Activated CD8-positive, alpha-beta T cell treated with anti-CD3 and anti-CD28 coated beads for 36 hours (primary cell): Measurements from ENCODE around the gene BIRC5. TPM values are rescaled to one million over a fixed set of nuclear protein-coding genes. Genes with fewer than 3 reads are reported as not detected.
A peak's percentile ranks its signal among the peaks of the same experiment; 100 is the strongest.
"Not testable (repeated sequence)": the region's sequence is repeated elsewhere in the genome, so short reads cannot be mapped to it uniquely, and the experiment has no call there.

ENCODE experiments used
- ATAC-seq: fragments of 200-7000 bp; cut with Tn5 transposase; one replicate; pipeline ENCODE4 v1.10.0; 2021; ENCODE audit warnings: mild to moderate bottlenecking, moderate library complexity
- CTCF ChIA-PET: fragments of 350-600 bp; sonication (Branson Sonifier 250); formaldehyde crosslinking; loops from one replicate; lab custom pipeline; 2021; ENCODE audit warnings: antibody characterized with exemption; lab: Charles Lee
- POLR2A ChIA-PET: fragments of 350-600 bp; sonication (Branson Sonifier 250); formaldehyde crosslinking; loops from one replicate; lab custom pipeline; 2021; ENCODE audit warnings: antibody characterized with exemption; lab: Charles Lee
- DNase-seq: peaks from one replicate; pipeline ENCODE4 v3.0.0-alpha.2; 2020
- H3K27ac Mint-ChIP-seq: one replicate; pipeline ENCODE4 v1.8.0; 2021; ENCODE audit warnings: mild to moderate bottlenecking, mixed read lengths
- H3K27me3 Mint-ChIP-seq: one replicate; pipeline ENCODE4 v1.8.0; 2021; ENCODE audit warnings: mixed read lengths
- H3K36me3 Mint-ChIP-seq: one replicate; pipeline ENCODE4 v1.8.0; 2021; ENCODE audit warnings: low read depth, mixed read lengths
- H3K4me1 Mint-ChIP-seq: one replicate; pipeline ENCODE4 v1.8.0; 2021; ENCODE audit warnings: low read depth, mixed read lengths
- H3K4me3 Mint-ChIP-seq: one replicate; pipeline ENCODE4 v1.8.0; 2021; ENCODE audit warnings: mild to moderate bottlenecking, moderate library complexity, mixed read lengths
- H3K9me3 Mint-ChIP-seq: one replicate; pipeline ENCODE4 v1.8.0; 2021; ENCODE audit warnings: mixed read lengths
- intact Hi-C: fragments of 100-400 bp; cut with micrococcal nuclease; formaldehyde crosslinking; loops from one replicate; pipeline ENCODE4 v1.10.0; 2022
- total RNA-seq, 2 experiments: library from RNA; stranded (reverse); gene quantifications; one replicate each; pipeline ENCODE4 v1.2.3, GENCODE V29; 2021
- TF ChIP-seq, protein P1 (sequence below): fragments of 200-600 bp; IDR thresholded peaks from one replicate; pipeline ENCODE4 v1.8.0; 2022; ENCODE audit warnings: antibody characterized with exemption, mild to moderate bottlenecking

The BIRC5 gene
- total RNA-seq, 2 experiments from 2014 or later = 90.6 to 93.7 TPM

DNA sequence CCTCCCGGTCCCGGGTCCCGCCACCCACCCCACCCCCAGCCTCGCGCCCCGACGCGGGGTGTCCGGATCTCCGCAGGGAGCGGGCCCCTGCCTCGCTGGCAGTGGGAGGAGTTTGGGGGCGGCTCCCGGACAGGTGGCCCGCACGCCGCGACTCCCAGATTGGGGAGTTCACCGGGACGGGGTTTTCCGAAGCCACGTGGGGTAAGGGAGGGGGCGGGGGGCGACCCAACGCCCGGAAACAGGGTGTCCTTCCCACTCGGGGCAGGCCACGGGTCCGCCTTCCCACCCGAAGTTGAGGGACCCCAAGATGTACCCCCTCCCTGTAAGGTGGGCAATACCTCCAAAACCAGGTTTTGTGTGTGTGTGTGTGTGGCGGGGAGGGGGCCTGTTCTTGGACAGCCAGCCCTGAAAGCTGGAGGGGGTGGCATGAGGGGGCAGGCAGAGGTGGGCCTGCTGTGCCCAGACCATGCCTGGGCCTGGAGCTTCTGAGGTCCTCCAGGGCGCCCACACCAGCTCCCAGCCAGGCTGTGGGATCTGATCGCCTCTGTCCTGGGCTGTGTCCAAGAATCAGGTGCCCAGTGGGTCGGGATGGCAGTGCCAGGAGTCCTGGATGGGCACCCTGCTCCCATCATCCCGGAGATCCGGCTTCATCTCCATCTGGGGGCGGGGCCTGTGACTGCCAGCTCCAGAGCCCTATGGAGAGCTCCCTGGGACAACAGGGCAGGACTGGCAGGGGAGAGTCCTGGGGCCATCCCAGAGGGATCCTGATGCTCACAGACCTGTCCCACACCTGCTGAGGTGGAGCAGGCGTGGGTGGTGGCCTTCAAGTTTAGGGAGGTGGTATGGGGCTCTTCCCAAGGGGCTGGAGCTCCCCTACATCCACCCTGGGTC, 44.9 kb upstream of the BIRC5 start:
- Mint-ChIP-seq H3K4me3 (peak overlapping the region; percentile 76), H3K9me3 (no peaks in the 10 kb centered on the region), H3K27ac (peak overlapping the region; percentile 64), H3K27me3 (no peaks in the 10 kb centered on the region), H3K4me1 (peaks cover 45% of the 10 kb centered on the region), H3K36me3 (peaks cover 30% of the 10 kb centered on the region)
- ATAC-seq (peak; percentile 45), DNase-seq (peak; percentile 71)
- CTCF ChIA-PET = interaction anchor here (0.7 to 1.1 kb wide), 3 partner anchors 15 to 57 kb away, joined by 3 to 7 read pairs (median 3); no protein-coding TSS in a partner anchor
- TF ChIP-seq, protein P1, sequence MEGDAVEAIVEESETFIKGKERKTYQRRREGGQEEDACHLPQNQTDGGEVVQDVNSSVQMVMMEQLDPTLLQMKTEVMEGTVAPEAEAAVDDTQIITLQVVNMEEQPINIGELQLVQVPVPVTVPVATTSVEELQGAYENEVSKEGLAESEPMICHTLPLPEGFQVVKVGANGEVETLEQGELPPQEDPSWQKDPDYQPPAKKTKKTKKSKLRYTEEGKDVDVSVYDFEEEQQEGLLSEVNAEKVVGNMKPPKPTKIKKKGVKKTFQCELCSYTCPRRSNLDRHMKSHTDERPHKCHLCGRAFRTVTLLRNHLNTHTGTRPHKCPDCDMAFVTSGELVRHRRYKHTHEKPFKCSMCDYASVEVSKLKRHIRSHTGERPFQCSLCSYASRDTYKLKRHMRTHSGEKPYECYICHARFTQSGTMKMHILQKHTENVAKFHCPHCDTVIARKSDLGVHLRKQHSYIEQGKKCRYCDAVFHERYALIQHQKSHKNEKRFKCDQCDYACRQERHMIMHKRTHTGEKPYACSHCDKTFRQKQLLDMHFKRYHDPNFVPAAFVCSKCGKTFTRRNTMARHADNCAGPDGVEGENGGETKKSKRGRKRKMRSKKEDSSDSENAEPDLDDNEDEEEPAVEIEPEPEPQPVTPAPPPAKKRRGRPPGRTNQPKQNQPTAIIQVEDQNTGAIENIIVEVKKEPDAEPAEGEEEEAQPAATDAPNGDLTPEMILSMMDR = no peak
- intact Hi-C loops = loop anchor here (5.0 kb wide), 1 partner anchor 57 kb away; no protein-coding TSS in a partner anchor
- POLR2A ChIA-PET = interaction anchor here (0.5 to 10.2 kb wide), 16 partner anchors 9 to 322 kb away, joined by 3 to 100 read pairs (median 4); partner anchors contain the start of genes AFMID, TK1 and TMC8

DNA sequence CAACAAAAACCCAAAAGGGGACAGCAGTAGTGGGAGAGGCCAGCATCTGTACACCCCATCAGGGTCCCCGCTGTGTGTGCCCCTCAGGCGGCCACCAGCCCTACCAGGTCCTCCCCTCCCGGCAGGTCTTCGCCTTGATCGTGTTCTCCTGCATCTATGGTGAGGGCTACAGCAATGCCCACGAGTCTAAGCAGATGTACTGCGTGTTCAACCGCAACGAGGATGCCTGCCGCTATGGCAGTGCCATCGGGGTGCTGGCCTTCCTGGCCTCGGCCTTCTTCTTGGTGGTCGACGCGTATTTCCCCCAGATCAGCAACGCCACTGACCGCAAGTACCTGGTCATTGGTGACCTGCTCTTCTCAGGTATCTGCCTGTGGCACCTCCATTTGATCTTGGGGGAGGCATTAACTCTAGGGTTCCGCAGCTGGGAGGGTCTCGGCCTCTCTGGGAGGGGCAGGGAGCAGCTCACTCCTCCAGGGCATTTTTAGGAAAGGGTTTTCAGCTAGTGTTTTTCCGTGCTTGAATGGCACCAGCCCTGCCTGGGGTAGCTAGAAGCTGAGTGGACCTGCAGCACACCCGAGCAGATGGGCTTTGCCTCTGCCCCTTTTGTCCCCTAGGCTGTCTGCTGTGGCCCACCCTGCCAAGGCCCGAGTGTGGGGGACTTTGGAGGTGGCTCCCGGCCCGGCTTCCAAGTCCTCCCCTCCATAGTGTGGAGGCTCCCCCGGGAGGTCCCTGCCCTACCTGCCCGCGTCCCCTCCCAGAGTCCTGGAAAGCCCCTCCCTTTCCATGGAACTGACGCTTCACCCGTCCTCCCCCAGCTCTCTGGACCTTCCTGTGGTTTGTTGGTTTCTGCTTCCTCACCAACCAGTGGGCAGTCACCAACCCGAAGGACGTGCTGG, 43.1 kb upstream of the BIRC5 start:
- intact Hi-C loops = no loop called here
- no peaks in the 10 kb centered on the region for H3K27me3 Mint-ChIP-seq
- CTCF ChIA-PET = interaction anchor here (0.9 to 1.2 kb wide), 2 partner anchors 86 to 87 kb away, joined by 3 read pairs; no protein-coding TSS in a partner anchor
- no peaks in the 10 kb centered on the region for H3K9me3 Mint-ChIP-seq
- POLR2A ChIA-PET = interaction anchor here (0.9 to 10.2 kb wide), 11 partner anchors 9 to 58 kb away, joined by 3 to 100 read pairs (median 5); partner anchors contain the start of genes AFMID, C17orf99, TK1 and TMC8
- H3K4me1 Mint-ChIP-seq = peaks cover 46% of the 10 kb centered on the region
- DNase-seq (no peak), ATAC-seq (no peak)
- H3K36me3 Mint-ChIP-seq = peaks cover 43% of the 10 kb centered on the region
- peak overlapping the region; percentile 64 for H3K27ac Mint-ChIP-seq
- peak overlapping the region; percentile 76 for H3K4me3 Mint-ChIP-seq
- TF ChIP-seq, protein P1 = no peak

DNA sequence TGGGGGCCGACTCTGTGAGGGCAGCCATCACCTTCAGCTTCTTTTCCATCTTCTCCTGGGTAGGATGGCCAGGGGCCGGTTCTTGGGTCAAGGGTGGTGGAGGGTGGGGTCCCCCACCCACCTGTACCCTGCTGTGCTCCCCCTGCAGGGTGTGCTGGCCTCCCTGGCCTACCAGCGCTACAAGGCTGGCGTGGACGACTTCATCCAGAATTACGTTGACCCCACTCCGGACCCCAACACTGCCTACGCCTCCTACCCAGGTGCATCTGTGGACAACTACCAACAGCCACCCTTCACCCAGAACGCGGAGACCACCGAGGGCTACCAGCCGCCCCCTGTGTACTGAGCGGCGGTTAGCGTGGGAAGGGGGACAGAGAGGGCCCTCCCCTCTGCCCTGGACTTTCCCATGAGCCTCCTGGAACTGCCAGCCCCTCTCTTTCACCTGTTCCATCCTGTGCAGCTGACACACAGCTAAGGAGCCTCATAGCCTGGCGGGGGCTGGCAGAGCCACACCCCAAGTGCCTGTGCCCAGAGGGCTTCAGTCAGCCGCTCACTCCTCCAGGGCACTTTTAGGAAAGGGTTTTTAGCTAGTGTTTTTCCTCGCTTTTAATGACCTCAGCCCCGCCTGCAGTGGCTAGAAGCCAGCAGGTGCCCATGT, 42.3 kb upstream of the BIRC5 start:
- H3K4me1 Mint-ChIP-seq = peaks cover 52% of the 10 kb centered on the region

DNA sequence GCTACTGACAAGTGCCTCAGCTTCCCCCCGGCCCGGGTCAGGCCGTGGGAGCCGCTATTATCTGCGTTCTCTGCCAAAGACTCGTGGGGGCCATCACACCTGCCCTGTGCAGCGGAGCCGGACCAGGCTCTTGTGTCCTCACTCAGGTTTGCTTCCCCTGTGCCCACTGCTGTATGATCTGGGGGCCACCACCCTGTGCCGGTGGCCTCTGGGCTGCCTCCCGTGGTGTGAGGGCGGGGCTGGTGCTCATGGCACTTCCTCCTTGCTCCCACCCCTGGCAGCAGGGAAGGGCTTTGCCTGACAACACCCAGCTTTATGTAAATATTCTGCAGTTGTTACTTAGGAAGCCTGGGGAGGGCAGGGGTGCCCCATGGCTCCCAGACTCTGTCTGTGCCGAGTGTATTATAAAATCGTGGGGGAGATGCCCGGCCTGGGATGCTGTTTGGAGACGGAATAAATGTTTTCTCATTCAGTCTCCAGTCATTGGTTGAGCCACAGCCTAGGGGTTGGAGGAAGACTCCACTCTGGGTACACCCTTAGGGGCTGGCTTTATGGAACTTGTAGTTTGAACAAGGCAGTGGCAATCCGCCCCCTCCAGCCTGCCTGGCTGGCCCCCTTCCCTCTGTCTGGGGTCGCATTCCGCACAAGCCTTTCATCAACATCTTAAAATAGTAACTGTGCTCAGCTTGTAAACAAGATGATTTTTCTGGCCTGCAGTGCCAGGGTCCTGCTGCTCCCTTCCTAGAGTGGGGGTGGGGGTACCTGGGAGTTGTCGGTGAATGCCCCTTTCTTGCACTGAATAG, 41.6 kb upstream of the BIRC5 start:
- TF ChIP-seq, protein P1 = no peak
- Mint-ChIP-seq H3K27me3 (no peaks in the 10 kb centered on the region), H3K9me3 (no peaks in the 10 kb centered on the region), H3K4me3 (no peak overlapping the region), H3K36me3 (peaks cover 50% of the 10 kb centered on the region), H3K27ac (peak overlapping the region; percentile 81), H3K4me1 (peaks cover 57% of the 10 kb centered on the region)
- ChIA-PET CTCF (no interaction called here), POLR2A (interaction anchor here (0.6 to 10.2 kb wide), 13 partner anchors 9 to 49 kb away, joined by 3 to 100 read pairs (median 4); partner anchors contain the start of genes AFMID, TK1 and TMC8)
- DNase-seq (no peak), ATAC-seq (no peak)
- intact Hi-C loops = no loop called here

More for the DNA sequence above, 42.3 kb upstream of the BIRC5 start:
- ChIA-PET POLR2A (interaction anchor here (0.9 to 10.2 kb wide), 10 partner anchors 9 to 47 kb away, joined by 3 to 100 read pairs (median 4); partner anchors contain the start of genes AFMID, TK1 and TMC8), CTCF (interaction anchor here (1.2 kb wide), 1 partner anchor 88 kb away, joined by 3 read pairs; no protein-coding TSS in a partner anchor)
- intact Hi-C loops, ATAC-seq, DNase-seq, H3K4me3 Mint-ChIP-seq, H3K9me3 Mint-ChIP-seq, H3K27me3 Mint-ChIP-seq: not testable (repeated sequence)
- H3K36me3 Mint-ChIP-seq = peaks cover 46% of the 10 kb centered on the region
- peak overlapping the region; percentile 52 for H3K27ac Mint-ChIP-seq
